ENCODE data around the gene ZNF384.

DNA sequence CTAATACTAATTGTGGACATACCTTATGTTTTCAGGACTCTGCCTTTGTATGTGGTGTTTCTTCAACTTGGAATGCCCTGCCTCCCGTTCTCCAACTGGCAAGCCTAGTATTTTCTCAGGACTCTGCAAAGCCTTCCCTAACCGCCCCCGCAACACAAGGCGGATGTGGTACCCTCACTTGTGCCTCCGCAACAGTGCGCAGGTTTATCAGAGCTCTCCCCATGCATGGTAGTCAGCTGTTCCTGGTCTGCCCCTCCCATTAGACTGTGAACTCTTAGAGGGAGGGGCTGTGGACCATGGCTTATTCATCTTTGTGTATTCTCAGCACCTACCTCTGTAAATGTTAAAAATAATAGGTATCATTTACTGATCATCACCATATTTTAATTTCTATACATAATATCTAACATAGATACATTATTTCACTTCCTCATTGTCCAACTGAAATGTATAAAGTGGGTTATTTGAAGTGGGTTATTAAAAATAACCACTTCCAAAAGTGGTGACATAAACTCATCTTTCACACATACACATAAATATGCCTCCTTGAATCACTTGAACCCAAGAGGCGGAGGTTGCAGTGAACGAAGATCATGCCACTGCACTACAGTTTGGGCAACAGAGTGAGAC is 62.4 kb downstream of the ZNF384 start:
- TF ChIP-seq SUZ12 (IDR thresholded peaks at IDR 0.05; ENCODE audit: extremely low read depth, insufficient read depth, insufficient read length) = no peak
- TF ChIP-seq ZNF274 (IDR thresholded peaks at IDR 0.05; ENCODE audit: low read depth, low read length) = no peak
- no peak for TF ChIP-seq YY1 (IDR thresholded peaks at IDR 0.05; ENCODE audit: insufficient read depth, insufficient read length)
